Left colon (tissue), 2 donors: Measurements from ENCODE around the gene SETD2. TPM values are rescaled to one million over a fixed set of nuclear protein-coding genes. Genes with fewer than 3 reads are reported as not detected.
A peak's percentile ranks its signal among the peaks of the same experiment; 100 is the strongest.

Source experiments
- ATAC-seq: fragments of 200-7000 bp; cut with Tn5 transposase; one replicate; pipeline ENCODE4 v1.9.1; 2020; ENCODE audit warnings: mild to moderate bottlenecking, moderate library complexity
- DNase-seq, 2 donors: peaks; one replicate each; pipeline ENCODE4 v3.0.0-alpha.2; 2020
- intact Hi-C, 2 donors: fragments of 100-400 bp; cut with DNase I in 1 of 2; cut with micrococcal nuclease in 1 of 2; formaldehyde crosslinking; loops; one replicate each; pipeline versions ENCODE4 v1.11.2 to v1.14.0; 2022; cut with DNase I, micrococcal nuclease
- total RNA-seq, 2 donors: library from RNA; stranded (reverse); fragmentation: NEBNext Ultra II Directional; extraction: Animal tissue kit (Norgen Biotek cat#: 25700); gene quantifications; one replicate each; pipeline ENCODE4 v1.2.1, GENCODE V29; 2021
- donor health status: DM: no; HTN: no; CAD: no.
- donor health status: DM: yes; HTN: yes; CAD: no.

The SETD2 gene
- total RNA-seq, 2 donors from 2014 or later: 45.3 to 49.1 TPM

- DNase-seq (no peak), ATAC-seq (peak; percentile 49)
- intact Hi-C loops: no loop called here
Measured at GRCh38 chr3:47016086-47016933, 147.6 kb downstream of the SETD2 start.

GRCh38 chr3:47015151-47015550, 148.8 kb downstream of the SETD2 start:
- ATAC-seq: no peak
- DNase-seq: no peak
- intact Hi-C loops: no loop called here

- intact Hi-C loops: no loop called here
- no peak for DNase-seq
- no peak for ATAC-seq
Measured at GRCh38 chr3:47014036-47014435, 149.9 kb downstream of the SETD2 start.

GRCh38 chr3:47013231-47013630, 150.7 kb downstream of the SETD2 start:
- intact Hi-C loops: no loop called here
- DNase-seq: no peak
- no peak for ATAC-seq

- intact Hi-C loops: no loop called here
- ATAC-seq: no peak
- DNase-seq: no peak
Measured at GRCh38 chr3:47012342-47013230, 151.3 kb downstream of the SETD2 start.

- ATAC-seq (no peak), DNase-seq (no peak)
- intact Hi-C loops: no loop called here
Measured at GRCh38 chr3:47011371-47011770, 152.5 kb downstream of the SETD2 start.

GRCh38 chr3:47010910-47011309, 153.0 kb downstream of the SETD2 start:
- intact Hi-C loops: no loop called here
- ATAC-seq (no peak), DNase-seq (peak in 1 of 2 donors; percentile 0)

- DNase-seq (peak; percentile 5 to 24), ATAC-seq (no peak)
- intact Hi-C loops: no loop called here
Measured at GRCh38 chr3:47010111-47010712, 153.7 kb downstream of the SETD2 start.

- DNase-seq (peak; percentile 78 to 87), ATAC-seq (peak; percentile 82)
- intact Hi-C loops: no loop called here
Measured at GRCh38 chr3:47009225-47010110, 154.4 kb downstream of the SETD2 start.

GRCh38 chr3:47008851-47009224, 155.1 kb downstream of the SETD2 start:
- intact Hi-C loops: no loop called here
- no peak for DNase-seq
- no peak for ATAC-seq

GRCh38 chr3:47008234-47008796, 155.6 kb downstream of the SETD2 start:
- intact Hi-C loops: no loop called here
- DNase-seq (peak; percentile 5 to 24), ATAC-seq (no peak)

GRCh38 chr3:47007482-47008233, 156.3 kb downstream of the SETD2 start:
- DNase-seq (peak in 1 of 2 donors; percentile 21), ATAC-seq (no peak)
- intact Hi-C loops: no loop called here

- no peak for ATAC-seq
- intact Hi-C loops: no loop called here
- peak in 1 of 2 donors; percentile 1 for DNase-seq
Measured at GRCh38 chr3:47007001-47007400, 156.9 kb downstream of the SETD2 start.

GRCh38 chr3:47006145-47006651, 157.7 kb downstream of the SETD2 start:
- ATAC-seq: no peak
- DNase-seq: peak; percentile 2 to 22
- intact Hi-C loops: no loop called here

- DNase-seq (peak; percentile 6 to 23), ATAC-seq (no peak)
- intact Hi-C loops: no loop called here
Measured at GRCh38 chr3:47005212-47006144, 158.4 kb downstream of the SETD2 start.
